NB4 (cell line): Measurements from ENCODE around the gene PGGHG.

Experiments
- MYC ChIP-seq: IDR thresholded peaks from 2 replicates; pipeline ENCODE4 v1.6.1; 2011; ENCODE audit warnings: low read depth, low read length
- POLR2A ChIP-seq: IDR thresholded peaks from 2 replicates; pipeline ENCODE4 v1.6.1; 2011; ENCODE audit warnings: mild to moderate bottlenecking; ENCODE audit not compliant: insufficient read length; ENCODE audit errors: extremely low read depth
- TF ChIP-seq, protein P1 (sequence below): IDR thresholded peaks from one replicate; pipeline ENCODE4 v1.5.1; 2012; ENCODE audit warnings: low read depth, low read length
- TF ChIP-seq, protein P2 (sequence below): IDR thresholded peaks from 2 replicates; pipeline ENCODE4 v1.6.1; 2011; ENCODE audit warnings: low read depth, low read length

DNA sequence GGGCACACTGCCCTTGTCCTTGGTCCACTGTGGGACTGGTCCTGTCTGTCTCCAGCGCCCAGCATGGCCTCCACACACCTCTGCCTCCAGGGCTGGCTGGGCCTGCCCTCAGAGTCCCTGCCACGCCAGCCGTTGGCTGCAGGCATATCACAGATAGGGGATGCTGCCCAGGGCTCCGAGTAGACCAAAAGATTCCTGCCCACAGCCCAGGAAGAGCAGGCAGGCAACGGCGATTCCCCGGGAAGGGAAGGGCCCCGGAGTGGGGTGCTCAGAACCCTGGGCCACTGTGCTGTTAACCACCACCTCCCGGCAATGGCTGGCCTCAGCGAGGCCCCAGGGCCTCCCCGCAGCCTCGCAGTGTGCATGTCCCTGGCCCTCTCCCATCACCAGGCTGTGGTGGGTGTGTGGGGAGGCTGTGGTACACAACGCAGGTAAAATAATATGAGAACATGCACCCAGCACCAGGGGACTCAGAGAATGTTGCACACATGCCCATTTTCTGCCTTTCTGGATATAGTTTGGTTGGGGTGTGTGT lies 8.2 kb downstream of the PGGHG start:
- TF ChIP-seq, protein P1, sequence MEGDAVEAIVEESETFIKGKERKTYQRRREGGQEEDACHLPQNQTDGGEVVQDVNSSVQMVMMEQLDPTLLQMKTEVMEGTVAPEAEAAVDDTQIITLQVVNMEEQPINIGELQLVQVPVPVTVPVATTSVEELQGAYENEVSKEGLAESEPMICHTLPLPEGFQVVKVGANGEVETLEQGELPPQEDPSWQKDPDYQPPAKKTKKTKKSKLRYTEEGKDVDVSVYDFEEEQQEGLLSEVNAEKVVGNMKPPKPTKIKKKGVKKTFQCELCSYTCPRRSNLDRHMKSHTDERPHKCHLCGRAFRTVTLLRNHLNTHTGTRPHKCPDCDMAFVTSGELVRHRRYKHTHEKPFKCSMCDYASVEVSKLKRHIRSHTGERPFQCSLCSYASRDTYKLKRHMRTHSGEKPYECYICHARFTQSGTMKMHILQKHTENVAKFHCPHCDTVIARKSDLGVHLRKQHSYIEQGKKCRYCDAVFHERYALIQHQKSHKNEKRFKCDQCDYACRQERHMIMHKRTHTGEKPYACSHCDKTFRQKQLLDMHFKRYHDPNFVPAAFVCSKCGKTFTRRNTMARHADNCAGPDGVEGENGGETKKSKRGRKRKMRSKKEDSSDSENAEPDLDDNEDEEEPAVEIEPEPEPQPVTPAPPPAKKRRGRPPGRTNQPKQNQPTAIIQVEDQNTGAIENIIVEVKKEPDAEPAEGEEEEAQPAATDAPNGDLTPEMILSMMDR = no peak
- TF ChIP-seq POLR2A (no peak), MYC (no peak)
- TF ChIP-seq, protein P2, sequence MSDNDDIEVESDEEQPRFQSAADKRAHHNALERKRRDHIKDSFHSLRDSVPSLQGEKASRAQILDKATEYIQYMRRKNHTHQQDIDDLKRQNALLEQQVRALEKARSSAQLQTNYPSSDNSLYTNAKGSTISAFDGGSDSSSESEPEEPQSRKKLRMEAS = no peak
